ENCODE results near the gene ZDHHC9. TPM values are rescaled to one million over a fixed set of nuclear protein-coding genes. Genes with fewer than 3 reads are reported as not detected.

ZDHHC9 gene
- total RNA-seq: 1 to 10 TPM; 6.9 to 7.3 TPM
- polyA plus RNA-seq (ENCODE audit: insufficient read depth, low read depth, low replicate concordance): 9.4 TPM
- long read RNA-seq, donor 1, full-length matches to known transcripts: 4 of 4 reads
- long read RNA-seq, donor 1, partial matches to known transcripts: 0 of 4 reads
- long read RNA-seq, donor 1, other reads (novel, unspliced or antisense): 0 of 4 reads
- long read RNA-seq, donor 2, full-length matches to known transcripts: 3 of 3 reads
- long read RNA-seq, donor 2, partial matches to known transcripts: 0 of 3 reads
- long read RNA-seq, donor 2, other reads (novel, unspliced or antisense): 0 of 3 reads

GRCh38 chrX:129843459-129844306, at the start of gene ZDHHC9:
Gene ZDHHC9, minus strand, starts transcription at chrX:129843886. Its CDS starts 1,941 bp downstream, at chrX:129841945.
- DNase-seq: peak; percentile 92
- intact Hi-C loops (cut with DNase I; ENCODE audit: low total_unique reads): no loop called here
- no peak for TF ChIP-seq POLR2A (IDR thresholded peaks at IDR 0.05)
- TF ChIP-seq, protein P1, sequence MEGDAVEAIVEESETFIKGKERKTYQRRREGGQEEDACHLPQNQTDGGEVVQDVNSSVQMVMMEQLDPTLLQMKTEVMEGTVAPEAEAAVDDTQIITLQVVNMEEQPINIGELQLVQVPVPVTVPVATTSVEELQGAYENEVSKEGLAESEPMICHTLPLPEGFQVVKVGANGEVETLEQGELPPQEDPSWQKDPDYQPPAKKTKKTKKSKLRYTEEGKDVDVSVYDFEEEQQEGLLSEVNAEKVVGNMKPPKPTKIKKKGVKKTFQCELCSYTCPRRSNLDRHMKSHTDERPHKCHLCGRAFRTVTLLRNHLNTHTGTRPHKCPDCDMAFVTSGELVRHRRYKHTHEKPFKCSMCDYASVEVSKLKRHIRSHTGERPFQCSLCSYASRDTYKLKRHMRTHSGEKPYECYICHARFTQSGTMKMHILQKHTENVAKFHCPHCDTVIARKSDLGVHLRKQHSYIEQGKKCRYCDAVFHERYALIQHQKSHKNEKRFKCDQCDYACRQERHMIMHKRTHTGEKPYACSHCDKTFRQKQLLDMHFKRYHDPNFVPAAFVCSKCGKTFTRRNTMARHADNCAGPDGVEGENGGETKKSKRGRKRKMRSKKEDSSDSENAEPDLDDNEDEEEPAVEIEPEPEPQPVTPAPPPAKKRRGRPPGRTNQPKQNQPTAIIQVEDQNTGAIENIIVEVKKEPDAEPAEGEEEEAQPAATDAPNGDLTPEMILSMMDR (IDR thresholded peaks at IDR 0.05): no peak
- H3K36me3 ChIP-seq (ENCODE audit: low read depth, missing control alignments): no peaks in the 10 kb centered on the region
- no peaks in the 10 kb centered on the region for H3K4me1 ChIP-seq
- no peaks in the 10 kb centered on the region for H3K27me3 ChIP-seq
- WGBS, 2 donors: 0% methylated on average over 13 of the region's 72 CpGs; no CpG with 5 or more reads in 1 of the 2 donors
- H3K4me3 ChIP-seq: peak within 1 kb of the TSS; percentile 64 to 73
- H3K9me3 ChIP-seq: no peaks in the 10 kb centered on the region
- H3K27ac ChIP-seq: peak within 1 kb of the TSS; percentile 45 to 53

DNA sequence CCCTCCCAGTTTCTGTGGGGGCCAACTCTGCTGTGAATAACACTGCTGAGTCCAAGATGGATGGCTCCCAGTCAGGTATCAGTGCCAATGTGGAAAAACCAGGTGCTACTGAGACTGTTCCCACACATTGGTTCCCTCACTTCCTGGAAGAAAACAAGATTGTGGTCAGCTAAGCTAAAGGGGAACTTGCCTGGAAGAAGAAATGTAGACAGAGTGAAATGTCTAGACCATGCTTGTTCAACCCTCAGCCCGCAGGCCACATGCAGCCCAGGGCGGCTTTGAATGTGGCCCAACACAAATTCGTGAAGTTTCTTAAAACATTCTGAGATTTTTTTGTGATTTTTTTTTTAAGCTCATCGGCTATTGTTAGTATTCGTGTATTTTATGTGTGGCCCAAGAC, 33.7 kb upstream of the ZDHHC9 start:
- Histone ChIP-seq H3K4me3 (no peak overlapping the region), H3K27ac (no peak overlapping the region), H3K9me3 (no peaks in the 10 kb centered on the region), H3K27me3 (no peaks in the 10 kb centered on the region), H3K4me1 (no peaks in the 10 kb centered on the region), H3K36me3 (ENCODE audit: low read depth, missing control alignments) (no peaks in the 10 kb centered on the region)
- DNase-seq: no peak
- TF ChIP-seq, protein P1 (IDR thresholded peaks at IDR 0.05): no peak
- TF ChIP-seq POLR2A (IDR thresholded peaks at IDR 0.05): no peak
- WGBS, 2 donors: 92 to 97% methylated on average over 5 of the region's 5 CpGs
- intact Hi-C loops (cut with DNase I; ENCODE audit: low total_unique reads): no loop called here

- WGBS, 2 donors: 73 to 90% methylated on average over 1 to 3 of the region's 4 CpGs
- no peaks in the 10 kb centered on the region for H3K36me3 ChIP-seq (ENCODE audit: low read depth, missing control alignments)
- no peak overlapping the region for H3K4me3 ChIP-seq
- H3K27me3 ChIP-seq: no peaks in the 10 kb centered on the region
- no peaks in the 10 kb centered on the region for H3K4me1 ChIP-seq
- H3K27ac ChIP-seq: no peak overlapping the region
- TF ChIP-seq, protein P1 (IDR thresholded peaks at IDR 0.05): no peak
- TF ChIP-seq POLR2A (IDR thresholded peaks at IDR 0.05): no peak
- DNase-seq: no peak
- H3K9me3 ChIP-seq: no peaks in the 10 kb centered on the region
- intact Hi-C loops (cut with DNase I; ENCODE audit: low total_unique reads): no loop called here
Observed at GRCh38 chrX:129876771-129877305, 33.2 kb upstream of the ZDHHC9 start.

GRCh38 chrX:129875669-129876068, 32.0 kb upstream of the ZDHHC9 start:
- Histone ChIP-seq H3K36me3 (ENCODE audit: low read depth, missing control alignments) (no peaks in the 10 kb centered on the region), H3K9me3 (no peaks in the 10 kb centered on the region), H3K27me3 (no peaks in the 10 kb centered on the region), H3K4me3 (no peak overlapping the region), H3K27ac (no peak overlapping the region), H3K4me1 (no peaks in the 10 kb centered on the region)
- WGBS, 2 donors: 56 to 60% methylated on average over 1 to 3 of the region's 3 CpGs
- DNase-seq: no peak
- no peak for TF ChIP-seq POLR2A (IDR thresholded peaks at IDR 0.05)
- TF ChIP-seq, protein P1 (IDR thresholded peaks at IDR 0.05): no peak
- intact Hi-C loops (cut with DNase I; ENCODE audit: low total_unique reads): no loop called here
